Keratinocyte (primary cell): ENCODE results near the gene MUC5B. TPM values are rescaled to one million over a fixed set of nuclear protein-coding genes. Genes with fewer than 3 reads are reported as not detected.

Experiments
- DNase-seq: peaks from one replicate; pipeline ENCODE4 v3.0.0-alpha.2; 2011; ENCODE audit warnings: low read depth, missing footprints, low spot score
- FAIRE-seq: peaks from 2 replicates; lab custom pipeline; 2011; peaks lifted over from hg19 to GRCh38; lab: Jason Lieb, UNC
- H2AFZ ChIP-seq: 2 replicates; pipeline ENCODE4 v1.6.0; 2012; ENCODE audit warnings: low read length, control low read depth, inconsistent platforms; ENCODE audit not compliant: control insufficient read depth
- H3K27ac ChIP-seq: 2 replicates; pipeline ENCODE4 v1.5.1; 2011; ENCODE audit warnings: low read length; ENCODE audit not compliant: control insufficient read depth, insufficient read depth
- H3K27me3 ChIP-seq: 3 replicates; pipeline ENCODE4 v1.6.0; 2011; ENCODE audit warnings: low read length; ENCODE audit not compliant: control insufficient read depth, insufficient read depth; ENCODE audit errors: extremely low read depth
- H3K36me3 ChIP-seq, 2 experiments: 2 replicates in 1 of 2; 3 replicates in 1 of 2; pipeline ENCODE4 v1.5.1; 2011; ENCODE audit warnings: low read length in 2 of 2, mild to moderate bottlenecking in 1 of 2; ENCODE audit not compliant: control insufficient read depth in 2 of 2, insufficient read depth in 2 of 2; ENCODE audit errors: extremely low read depth in 1 of 2
- H3K4me1 ChIP-seq: 3 replicates; pipeline ENCODE4 v1.5.1; 2011; ENCODE audit warnings: low read length; ENCODE audit not compliant: control insufficient read depth, insufficient read depth; ENCODE audit errors: extremely low read depth
- H3K4me2 ChIP-seq: 3 replicates; pipeline ENCODE4 v1.6.0; 2011; ENCODE audit warnings: low read depth, low read length; ENCODE audit not compliant: control insufficient read depth, insufficient read depth; ENCODE audit errors: extremely low read depth
- H3K4me3 ChIP-seq, 3 experiments: fragments of 200-600 bp in 1 of 3; sonication (generic) in 1 of 3; 2 replicates in 2 of 3; 3 replicates in 1 of 3; pipeline ENCODE4 v1.5.1; 2011 to 2016; ENCODE audit warnings: low read length in 3 of 3, mild to moderate bottlenecking in 3 of 3, control low read depth in 2 of 3, inconsistent platforms in 1 of 3, low read depth in 1 of 3, mixed read lengths in 1 of 3, mixed run types in 1 of 3, moderate library complexity in 1 of 3; ENCODE audit not compliant: control insufficient read depth in 2 of 3, insufficient read depth in 2 of 3; ENCODE audit errors: extremely low read depth in 1 of 3
- H3K79me2 ChIP-seq: 2 replicates; pipeline ENCODE4 v1.6.0; 2012; ENCODE audit warnings: low read length; ENCODE audit not compliant: control insufficient read depth, insufficient read depth
- H3K9ac ChIP-seq: 3 replicates; pipeline ENCODE4 v1.6.0; 2011; ENCODE audit warnings: low read length; ENCODE audit not compliant: control insufficient read depth, insufficient read depth; ENCODE audit errors: extremely low read depth
- H3K9me1 ChIP-seq: 3 replicates; pipeline ENCODE4 v1.6.0; 2011; ENCODE audit warnings: low read length; ENCODE audit not compliant: control insufficient read depth, insufficient read depth; ENCODE audit errors: extremely low read depth
- H3K9me3 ChIP-seq: 2 replicates; pipeline ENCODE4 v1.5.1; 2012; ENCODE audit warnings: low read depth, low read length; ENCODE audit not compliant: control insufficient read depth
- H4K20me1 ChIP-seq: 3 replicates; pipeline ENCODE4 v1.6.0; 2011; ENCODE audit warnings: low read length; ENCODE audit not compliant: control insufficient read depth, insufficient read depth; ENCODE audit errors: extremely low read depth
- EZH2 ChIP-seq: IDR thresholded peaks from one replicate; pipeline ENCODE4 v1.6.1; 2012; ENCODE audit warnings: inconsistent platforms, mild to moderate bottlenecking, low read length, moderate library complexity
- dilution Hi-C: fragments of 300-500 bp; cut with MboI; formaldehyde crosslinking; loops from one replicate; pipeline ENCODE4 v1.7.0; 2020; ENCODE audit warnings: low sequenced_read_pairs; ENCODE audit not compliant: extremely low pct_ligation_motif_present
- polyA plus RNA-seq, 5 experiments: library from polyadenylated mRNA; depleted of rRNA in 3 of 5; stranded (reverse) in 3 of 5; stranded (forward) in 1 of 5; unstranded in 1 of 5; fragments of >200 nt; gene quantifications; 1 replicate in 1 of 5; 2 replicates in 3 of 5; 3 replicates in 1 of 5; pipeline versions ENCODE4 v1.2.1 to v1.2.3, GENCODE V29; 2011 to 2012; ENCODE audit warnings: missing spikeins in 2 of 5, low read depth in 1 of 5, low replicate concordance in 1 of 5
- TF ChIP-seq, protein P1 (sequence below), 3 experiments: IDR thresholded peaks in 1 of 3; conservative IDR thresholded peaks in 1 of 3; optimal IDR thresholded peaks in 1 of 3; 2 replicates in 2 of 3; 3 replicates in 1 of 3; pipeline versions ENCODE3 to v1.5.1; 2011; ENCODE audit warnings: low read length in 3 of 3, mild to moderate bottlenecking in 3 of 3, moderate library complexity in 2 of 3, control low read depth in 1 of 3, inconsistent platforms in 1 of 3; ENCODE audit not compliant: insufficient read depth in 2 of 3; ENCODE audit errors: extremely low read depth in 1 of 3

The MUC5B gene
- polyA plus RNA-seq, 1 donor (not counting 4 experiments of a cell fraction or from before 2014, with no cell fraction given) = not detected

DNA sequence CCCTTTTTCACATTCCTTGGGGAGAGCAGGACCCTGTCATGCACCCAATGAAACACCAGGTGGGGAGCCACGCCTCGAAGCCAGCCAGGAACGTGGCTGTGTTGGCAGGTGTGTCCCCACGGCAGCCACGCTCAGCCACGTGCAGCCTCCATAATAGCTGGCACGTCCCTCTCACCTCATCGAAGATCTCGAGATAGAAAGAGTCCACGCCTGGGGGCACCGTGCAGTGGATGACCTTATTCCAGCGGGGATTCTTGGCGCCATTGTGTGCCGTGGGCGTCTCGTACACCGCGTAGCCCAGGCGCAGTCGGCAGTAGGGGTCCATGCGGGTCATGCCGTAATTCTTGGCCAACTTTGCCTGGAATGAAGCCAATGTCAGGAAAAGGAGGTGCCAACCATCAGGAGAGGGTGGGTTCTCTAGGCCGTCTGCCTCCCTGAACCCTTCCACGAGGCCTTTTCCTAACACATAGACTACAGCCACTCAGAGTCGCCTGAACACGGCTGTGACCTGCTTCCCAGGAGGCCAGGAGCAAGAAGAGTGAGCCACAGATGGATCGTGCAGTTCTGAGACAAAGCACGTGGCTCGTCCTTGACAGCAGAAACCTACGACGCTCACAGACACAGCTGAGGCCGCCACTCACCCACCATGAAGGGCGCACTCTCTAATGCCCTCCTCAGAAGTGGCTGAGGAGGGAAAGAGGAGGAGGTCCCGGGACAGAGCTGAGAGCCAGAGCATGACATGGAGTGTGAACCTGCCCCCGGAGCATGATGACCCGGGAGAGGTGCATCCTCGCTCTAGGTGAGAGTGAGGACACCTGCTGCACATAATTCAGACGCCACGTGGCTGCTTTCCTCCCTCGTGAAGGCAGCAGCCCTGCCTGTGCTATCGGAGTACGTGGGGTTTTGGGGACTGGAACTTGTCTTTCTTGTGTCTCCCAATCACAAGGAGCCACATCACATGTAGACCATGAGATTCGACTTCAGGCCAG lies 67.5 kb downstream of the MUC5B start:
- H3K27me3 ChIP-seq = no peaks in the 10 kb centered on the region
- peaks cover 15 to 57% of the 10 kb centered on the region in 2 experiments for H3K36me3 ChIP-seq
- H3K4me3 ChIP-seq = no peak overlapping the region
- FAIRE-seq (no peak), DNase-seq (no peak)
- no peak overlapping the region for H3K4me2 ChIP-seq
- no peak overlapping the region for H3K9ac ChIP-seq
- dilution Hi-C loops = no loop called here
- H3K79me2 ChIP-seq = peaks cover 52% of the 10 kb centered on the region
- H3K27ac ChIP-seq = no peak overlapping the region
- H3K9me1 ChIP-seq = no peaks in the 10 kb centered on the region
- no peak overlapping the region for H2AFZ ChIP-seq
- TF ChIP-seq, protein P1, sequence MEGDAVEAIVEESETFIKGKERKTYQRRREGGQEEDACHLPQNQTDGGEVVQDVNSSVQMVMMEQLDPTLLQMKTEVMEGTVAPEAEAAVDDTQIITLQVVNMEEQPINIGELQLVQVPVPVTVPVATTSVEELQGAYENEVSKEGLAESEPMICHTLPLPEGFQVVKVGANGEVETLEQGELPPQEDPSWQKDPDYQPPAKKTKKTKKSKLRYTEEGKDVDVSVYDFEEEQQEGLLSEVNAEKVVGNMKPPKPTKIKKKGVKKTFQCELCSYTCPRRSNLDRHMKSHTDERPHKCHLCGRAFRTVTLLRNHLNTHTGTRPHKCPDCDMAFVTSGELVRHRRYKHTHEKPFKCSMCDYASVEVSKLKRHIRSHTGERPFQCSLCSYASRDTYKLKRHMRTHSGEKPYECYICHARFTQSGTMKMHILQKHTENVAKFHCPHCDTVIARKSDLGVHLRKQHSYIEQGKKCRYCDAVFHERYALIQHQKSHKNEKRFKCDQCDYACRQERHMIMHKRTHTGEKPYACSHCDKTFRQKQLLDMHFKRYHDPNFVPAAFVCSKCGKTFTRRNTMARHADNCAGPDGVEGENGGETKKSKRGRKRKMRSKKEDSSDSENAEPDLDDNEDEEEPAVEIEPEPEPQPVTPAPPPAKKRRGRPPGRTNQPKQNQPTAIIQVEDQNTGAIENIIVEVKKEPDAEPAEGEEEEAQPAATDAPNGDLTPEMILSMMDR (optimal IDR thresholded peaks at IDR 0.05 in 1 of 3, IDR thresholded peaks at IDR 0.05 in 1 of 3, conservative IDR thresholded peaks at IDR 0.05 in 1 of 3; ENCODE audit: extremely low read depth in 1 of 3, insufficient read depth in 2 of 3, low read length in 3 of 3) = no peak
- no peak for TF ChIP-seq EZH2
- peaks cover 15% of the 10 kb centered on the region for H4K20me1 ChIP-seq
- no peaks in the 10 kb centered on the region for H3K9me3 ChIP-seq
- H3K4me1 ChIP-seq = peaks cover 8% of the 10 kb centered on the region

DNA sequence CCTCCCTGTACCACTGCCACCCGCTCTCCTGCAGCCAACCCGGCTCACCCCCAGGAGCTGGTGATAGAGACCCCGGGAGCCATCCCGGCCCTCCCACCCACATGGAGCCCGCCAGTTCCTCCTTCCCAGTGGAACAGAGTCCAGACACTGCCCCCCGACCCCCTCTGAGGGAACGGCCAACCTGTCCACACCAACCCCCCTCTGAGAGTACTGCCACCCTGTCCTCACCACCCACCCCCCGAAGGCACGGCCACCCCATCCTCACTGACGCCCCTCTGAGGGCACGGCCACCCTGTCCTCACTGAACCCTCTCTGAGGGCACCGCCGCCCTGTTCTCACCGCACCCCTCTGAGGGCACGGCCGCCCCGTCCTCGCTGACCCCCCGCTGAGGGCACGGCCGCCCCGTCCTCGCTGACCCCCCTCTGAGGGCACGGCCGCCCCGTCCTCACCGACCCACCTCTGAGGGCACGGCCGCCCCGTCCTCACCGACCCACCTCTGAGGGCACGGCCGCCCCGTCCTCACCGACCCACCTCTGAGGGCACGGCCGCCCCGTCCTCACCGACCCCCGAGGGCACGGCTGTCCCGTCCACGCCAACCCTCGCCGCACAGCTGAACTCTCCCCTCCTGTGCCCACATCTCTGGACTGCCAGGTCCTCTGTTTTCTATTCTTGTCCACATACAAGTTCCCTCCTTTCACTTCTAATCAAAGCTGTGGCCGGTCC lies 68.6 kb downstream of the MUC5B start:
- FAIRE-seq = no peak

More for the DNA sequence above, 68.6 kb downstream of the MUC5B start:
- Histone ChIP-seq H2AFZ (no peak overlapping the region), H4K20me1 (peaks cover 15% of the 10 kb centered on the region), H3K79me2 (peaks cover 62% of the 10 kb centered on the region), H3K9ac (no peak overlapping the region), H3K27ac (no peak overlapping the region), H3K4me2 (no peak overlapping the region), H3K9me3 (no peaks in the 10 kb centered on the region), H3K4me3 (no peak overlapping the region), H3K9me1 (no peaks in the 10 kb centered on the region), H3K4me1 (peaks cover 8% of the 10 kb centered on the region), H3K36me3 (peaks cover 12 to 53% of the 10 kb centered on the region in 2 experiments), H3K27me3 (no peaks in the 10 kb centered on the region)
- DNase-seq = no peak
- dilution Hi-C loops = no loop called here
- TF ChIP-seq EZH2 = no peak
- TF ChIP-seq, protein P1 (optimal IDR thresholded peaks at IDR 0.05 in 1 of 3, IDR thresholded peaks at IDR 0.05 in 1 of 3, conservative IDR thresholded peaks at IDR 0.05 in 1 of 3; ENCODE audit: extremely low read depth in 1 of 3, insufficient read depth in 2 of 3, low read length in 3 of 3) = no peak
